CD1c-positive myeloid dendritic cell (primary cell): Measurements from ENCODE around the gene HDAC1.

Experiments used
- DNase-seq: peaks from one replicate; pipeline ENCODE4 v3.0.0-alpha.2; 2016; ENCODE audit errors: extremely low spot score

The HDAC1 gene

DNA sequence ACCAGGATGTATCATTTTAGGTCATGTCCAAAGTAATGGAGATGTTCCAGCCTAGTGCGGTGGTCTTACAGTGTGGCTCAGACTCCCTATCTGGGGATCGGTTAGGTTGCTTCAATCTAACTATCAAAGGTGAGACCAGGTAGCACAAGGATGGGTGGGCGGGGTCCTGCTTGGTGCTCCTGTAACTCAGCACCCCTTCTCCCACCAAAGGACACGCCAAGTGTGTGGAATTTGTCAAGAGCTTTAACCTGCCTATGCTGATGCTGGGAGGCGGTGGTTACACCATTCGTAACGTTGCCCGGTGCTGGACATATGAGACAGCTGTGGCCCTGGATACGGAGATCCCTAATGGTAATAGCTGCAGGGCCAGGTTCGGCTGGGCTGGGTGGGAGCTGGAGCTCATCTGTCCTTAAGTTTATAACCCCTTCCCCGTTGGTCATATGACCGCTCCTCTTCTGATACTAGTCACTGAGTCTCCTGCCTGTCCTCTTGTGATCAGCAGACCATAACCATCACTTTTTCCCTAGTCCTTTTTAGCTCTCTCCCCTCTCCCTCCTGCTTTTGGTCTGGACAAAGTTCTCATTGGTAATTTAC, 38.8 kb downstream of the HDAC1 start:
- no peak for DNase-seq

DNA sequence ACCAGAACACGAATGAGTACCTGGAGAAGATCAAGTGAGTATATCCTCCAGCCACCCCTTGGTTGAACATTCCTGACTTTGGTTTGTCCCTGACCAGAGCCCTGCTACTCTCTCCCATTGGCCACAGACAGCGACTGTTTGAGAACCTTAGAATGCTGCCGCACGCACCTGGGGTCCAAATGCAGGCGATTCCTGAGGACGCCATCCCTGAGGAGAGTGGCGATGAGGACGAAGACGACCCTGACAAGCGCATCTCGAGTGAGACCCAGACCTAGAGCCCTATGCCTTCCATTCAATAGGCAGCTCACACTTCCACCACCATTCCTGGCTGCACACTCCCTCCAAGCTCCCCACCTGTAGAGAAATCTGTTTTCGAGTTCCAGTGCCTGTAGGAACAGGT, 39.7 kb downstream of the HDAC1 start:
- no peak for DNase-seq

DNA sequence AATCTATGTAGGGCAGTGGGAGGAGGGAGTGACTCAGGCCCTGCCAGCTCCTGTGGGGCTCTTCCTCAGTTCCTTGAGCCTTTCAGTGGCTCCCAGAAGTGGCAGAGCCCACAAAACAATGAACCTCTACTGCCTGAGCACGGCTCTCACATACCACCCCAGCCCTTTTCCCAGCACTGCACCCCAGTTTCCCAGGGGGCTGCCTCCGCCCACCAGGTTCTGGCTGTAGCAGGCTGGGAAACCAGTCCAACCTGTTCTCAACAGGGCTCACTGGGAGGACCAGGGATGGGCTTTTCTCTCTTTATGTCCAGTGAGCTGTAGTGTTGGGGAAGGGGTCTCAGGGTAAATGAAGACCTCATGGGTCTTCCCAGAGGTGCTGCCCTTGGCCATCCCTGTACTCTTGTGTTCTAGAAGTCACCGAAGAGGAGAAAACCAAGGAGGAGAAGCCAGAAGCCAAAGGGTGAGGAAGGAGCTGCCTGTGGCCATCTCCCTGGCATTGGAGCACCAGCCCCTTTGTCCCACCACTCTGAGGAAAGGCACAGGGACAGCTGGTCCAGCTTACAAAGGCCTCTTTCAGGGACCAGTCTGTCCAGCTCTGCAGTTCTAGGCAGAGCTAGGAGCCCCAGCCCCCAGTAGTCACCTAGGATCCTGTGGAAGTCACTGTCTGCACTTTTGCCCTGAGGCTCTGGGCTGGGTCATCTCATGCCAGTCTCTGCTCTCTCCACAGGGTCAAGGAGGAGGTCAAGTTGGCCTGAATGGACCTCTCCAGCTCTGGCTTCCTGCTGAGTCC, 40.6 kb downstream of the HDAC1 start:
- no peak for DNase-seq

DNA sequence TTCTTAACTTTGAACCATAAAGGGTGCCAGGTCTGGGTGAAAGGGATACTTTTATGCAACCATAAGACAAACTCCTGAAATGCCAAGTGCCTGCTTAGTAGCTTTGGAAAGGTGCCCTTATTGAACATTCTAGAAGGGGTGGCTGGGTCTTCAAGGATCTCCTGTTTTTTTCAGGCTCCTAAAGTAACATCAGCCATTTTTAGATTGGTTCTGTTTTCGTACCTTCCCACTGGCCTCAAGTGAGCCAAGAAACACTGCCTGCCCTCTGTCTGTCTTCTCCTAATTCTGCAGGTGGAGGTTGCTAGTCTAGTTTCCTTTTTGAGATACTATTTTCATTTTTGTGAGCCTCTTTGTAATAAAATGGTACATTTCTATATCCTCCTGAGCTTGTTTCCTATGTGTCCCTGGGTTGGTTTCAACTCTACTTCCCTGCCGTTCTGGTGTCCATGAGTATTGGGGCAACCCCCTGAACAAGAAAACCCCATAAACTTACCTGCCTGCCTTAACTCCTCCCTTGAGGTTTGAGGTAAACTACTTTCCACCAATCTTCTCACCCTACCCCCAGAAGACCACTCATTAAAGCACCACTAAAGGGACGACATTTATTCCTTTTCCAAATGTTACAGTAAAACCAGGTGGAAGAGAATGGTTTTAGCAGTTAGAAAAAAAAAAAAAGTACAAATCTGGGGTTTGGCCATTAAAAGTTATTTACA, 41.5 kb downstream of the HDAC1 start:
- DNase-seq = no peak

DNA sequence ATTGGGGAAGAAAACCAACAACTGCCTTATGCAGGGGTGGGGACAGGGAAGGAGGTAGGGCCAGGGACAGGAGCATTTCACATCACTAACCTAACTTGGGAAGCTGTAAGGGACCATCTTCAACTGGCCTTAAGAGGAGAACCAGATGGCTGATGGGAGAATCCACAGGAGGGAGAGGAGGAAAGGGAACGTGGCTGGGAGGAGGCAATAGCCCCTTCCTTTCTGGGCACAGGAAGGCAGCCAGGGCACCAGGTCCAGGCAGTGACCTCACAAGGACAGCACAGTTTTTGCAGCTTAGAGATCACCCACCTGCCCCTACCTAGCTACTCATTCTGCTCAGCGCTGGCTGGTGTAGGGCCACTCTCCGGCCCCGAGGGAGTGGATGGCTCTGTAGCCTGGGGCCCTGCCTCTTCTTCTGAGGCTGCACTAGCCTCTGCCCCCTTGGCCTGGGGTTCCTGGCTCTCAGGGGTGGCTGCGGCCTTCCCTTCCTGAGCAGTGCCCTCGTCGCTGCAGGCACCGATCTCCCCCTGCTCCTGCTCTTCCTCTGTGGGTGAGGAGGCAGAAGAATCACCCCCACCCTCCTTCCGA, 42.5 kb downstream of the HDAC1 start:
- no peak for DNase-seq

DNA sequence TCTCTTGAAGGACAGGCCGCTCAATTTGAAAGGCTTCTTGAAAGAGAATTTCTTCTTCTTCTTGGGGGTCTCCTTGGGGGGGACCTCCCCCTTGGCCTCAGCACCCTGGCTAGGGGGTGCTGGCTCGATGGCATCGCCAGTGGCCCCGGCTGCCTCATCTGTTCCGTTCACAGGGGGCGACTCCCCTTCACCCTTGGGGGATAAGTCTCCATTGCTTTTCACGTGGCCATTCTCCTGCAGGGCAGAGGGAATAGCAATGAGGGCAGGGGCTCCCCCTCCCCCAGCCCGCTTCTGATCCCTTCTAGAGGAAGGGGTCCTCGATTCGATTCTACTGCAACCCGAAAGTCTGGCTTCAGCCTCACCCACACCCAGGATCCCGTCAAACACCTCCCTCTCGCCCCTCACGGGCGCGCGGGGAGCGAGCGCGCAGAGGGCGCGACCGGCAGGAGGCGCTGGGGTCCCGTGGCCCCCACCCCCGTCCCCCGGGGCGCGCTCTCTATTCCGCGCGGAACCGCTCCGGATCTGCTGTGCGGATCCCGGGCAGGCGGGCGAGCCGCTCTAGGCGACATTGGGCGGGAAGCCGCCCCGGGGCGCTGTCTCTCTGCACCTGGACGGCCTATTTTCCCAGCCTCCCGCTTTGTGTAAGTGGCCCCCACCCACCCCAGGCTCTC, 43.1 kb downstream of the HDAC1 start:
- DNase-seq = peak; percentile 74

DNA sequence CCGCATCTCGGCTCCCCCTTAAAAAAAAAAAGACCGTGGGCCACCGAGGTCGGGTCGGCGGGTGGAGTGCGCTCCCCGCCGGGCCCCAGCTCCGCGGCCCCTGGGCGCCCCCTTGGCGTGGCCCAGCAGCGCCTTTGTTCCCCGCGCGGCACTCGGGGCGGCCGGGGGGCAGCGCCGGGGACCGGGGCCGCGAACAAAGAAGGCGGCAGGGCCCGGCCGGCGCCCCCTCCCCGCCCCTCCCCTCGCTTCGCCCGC, 43.6 kb downstream of the HDAC1 start:
- DNase-seq = no peak

DNA sequence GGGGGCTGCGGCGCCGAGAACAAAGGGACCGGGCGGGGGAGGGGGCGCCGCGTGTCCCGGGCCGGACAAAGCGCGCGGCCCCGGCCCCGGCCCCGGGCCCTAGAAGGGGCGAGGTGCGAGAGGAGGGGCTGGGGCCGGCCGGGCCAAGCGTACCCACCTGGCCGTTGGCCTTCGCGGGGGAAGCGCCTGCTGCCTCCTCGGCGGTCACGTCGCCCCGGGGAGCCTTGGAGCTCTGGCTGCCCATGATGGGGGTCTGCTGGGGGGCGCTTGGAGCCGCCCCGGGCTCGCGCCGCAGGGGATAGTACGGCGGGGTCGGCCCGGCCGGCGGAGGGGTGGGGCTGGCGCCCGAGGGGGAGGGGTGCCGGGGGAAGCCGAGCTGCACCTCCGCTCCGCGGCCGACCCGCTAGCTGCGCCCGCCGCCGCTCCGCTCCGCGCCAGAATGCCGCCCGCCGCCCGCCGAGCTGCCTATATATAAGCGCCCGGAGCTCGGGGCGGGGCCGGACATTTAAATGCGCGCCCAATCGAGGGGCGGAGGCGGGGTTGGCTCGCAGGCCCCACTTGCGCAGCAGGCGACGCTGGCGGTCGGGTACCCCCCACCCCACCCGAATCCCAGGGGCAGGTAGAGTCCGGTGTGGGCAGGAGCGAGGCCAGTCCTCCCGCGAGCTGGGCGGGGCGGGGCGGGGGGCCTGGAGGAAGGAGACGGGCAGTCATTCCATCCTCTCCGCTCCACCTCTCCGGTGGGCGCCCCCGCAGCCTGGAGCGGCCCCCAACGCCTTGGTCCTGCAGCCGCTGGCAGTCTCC, 44.1 kb downstream of the HDAC1 start, which contains the start of gene MARCKSL1:
Gene MARCKSL1, minus strand, starts transcription at position 444 of the 801 bp plus-strand sequence. Its CDS starts 200 bp downstream, at position 244.
- peak; percentile 80 for DNase-seq

DNA sequence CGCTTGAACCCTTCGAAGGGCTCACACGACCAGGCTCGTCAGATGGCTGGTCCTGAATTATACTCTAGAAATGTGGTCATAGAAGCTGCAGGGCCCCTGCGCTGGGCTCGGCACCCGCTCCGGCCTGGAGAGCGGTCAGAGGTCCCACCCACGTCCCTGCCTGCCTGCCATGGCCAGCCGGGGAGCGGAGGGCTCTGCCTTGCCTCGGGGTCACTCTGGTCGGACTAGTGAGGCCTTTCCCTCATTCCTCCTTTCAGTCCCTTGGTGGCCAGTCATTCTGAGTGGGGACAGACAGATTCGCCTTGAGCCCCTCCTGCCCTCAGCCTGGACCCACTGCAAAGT, 44.7 kb downstream of the HDAC1 start:
- no peak for DNase-seq

DNA sequence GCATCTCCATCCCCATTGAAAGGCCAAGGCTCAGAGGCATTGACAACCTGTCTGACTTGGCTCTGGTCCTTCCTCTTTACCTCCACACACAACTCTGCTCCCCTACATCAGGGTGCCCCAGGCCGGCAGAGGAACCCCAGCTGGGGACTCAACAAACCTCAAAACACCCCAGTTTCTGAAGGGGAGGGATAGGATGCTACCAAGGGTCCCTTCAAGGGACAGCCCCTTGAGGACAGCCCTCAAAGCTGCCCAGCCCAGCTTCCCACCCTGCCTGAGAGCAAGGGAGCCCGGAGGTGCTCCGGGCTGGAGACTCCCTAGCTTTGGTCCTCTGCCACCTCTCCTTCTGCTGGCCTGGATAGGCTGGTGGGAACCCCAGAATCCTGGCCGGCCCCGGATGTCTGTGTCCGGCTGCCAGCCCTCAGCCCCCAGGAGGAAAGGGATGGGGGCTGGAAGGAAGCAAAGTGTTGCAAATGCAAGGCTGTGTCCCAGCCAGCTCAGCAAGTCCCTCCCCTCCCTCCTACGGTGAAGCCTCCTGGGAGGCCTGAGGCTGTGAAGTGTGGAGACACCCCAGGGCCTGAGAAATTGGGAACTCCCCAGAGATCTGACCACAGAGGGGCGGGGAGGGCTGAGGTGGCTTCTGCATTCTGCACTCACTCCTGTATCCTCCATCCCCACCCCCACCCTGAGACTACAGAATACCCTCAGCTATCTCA, 45.2 kb downstream of the HDAC1 start:
- peak; percentile 95 for DNase-seq

DNA sequence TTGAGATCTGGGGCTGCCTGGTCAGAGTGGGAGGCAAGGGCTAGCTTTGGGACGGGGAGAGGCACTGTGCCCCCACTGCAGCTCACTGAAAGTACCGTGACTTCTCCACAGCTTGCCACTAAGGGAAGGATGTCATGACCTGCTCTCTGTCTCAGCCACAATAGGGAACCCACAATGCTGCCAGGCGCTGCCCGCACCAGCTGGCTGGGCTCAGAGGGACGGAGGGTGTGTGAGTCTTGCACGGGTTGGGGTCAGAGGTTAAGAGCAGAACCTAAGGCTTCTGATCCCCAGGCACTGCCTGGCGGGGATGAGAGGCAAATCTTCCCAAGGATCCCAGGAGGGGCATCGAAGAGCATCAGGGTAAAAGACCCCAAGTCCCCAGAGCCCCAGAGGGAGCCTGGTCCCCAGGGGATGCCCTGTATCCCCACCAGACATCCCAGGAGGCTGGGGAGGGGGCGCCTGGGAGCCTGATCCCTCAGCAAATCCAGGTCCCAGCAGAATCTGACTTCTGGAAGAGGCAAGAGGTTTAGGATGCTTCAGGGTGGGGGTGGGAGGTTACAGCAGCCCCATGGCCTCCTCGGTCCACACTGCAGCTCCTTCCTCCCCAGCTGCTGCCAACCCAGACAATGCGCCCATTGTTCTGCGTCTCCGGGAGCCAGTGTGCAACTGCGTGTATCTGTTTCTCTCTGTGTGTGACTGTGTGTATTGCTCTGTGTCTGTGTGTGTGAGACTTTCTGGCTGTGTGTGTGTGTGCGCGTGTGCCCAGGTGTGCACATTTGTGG, 46.2 kb downstream of the HDAC1 start:
- DNase-seq = peak; percentile 88

DNA sequence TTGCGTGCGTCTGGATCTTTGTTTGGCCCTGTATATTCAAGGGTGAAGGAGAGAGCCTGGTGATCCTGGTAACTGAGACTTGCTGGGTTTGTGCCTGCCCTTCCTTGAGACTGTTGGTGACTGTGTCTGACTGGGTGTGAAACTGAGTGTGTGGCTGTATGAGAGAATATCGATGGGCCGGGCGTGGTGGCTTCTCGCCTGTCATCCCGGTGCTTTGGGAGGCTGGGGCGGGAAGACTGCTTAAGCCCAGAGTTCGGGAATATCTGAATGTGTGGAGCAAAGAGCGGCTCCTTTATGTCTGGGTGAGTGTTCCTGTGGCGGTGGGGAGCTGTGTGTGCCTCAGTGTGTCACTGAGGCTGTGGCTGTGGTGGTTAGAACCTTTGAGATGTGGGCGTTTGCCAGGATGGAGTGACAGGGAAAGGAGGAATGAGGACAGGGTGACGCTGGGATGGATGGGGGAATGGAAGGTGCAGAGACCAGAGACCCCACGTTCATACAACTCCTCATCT, 46.8 kb downstream of the HDAC1 start:
- DNase-seq = no peak

DNA sequence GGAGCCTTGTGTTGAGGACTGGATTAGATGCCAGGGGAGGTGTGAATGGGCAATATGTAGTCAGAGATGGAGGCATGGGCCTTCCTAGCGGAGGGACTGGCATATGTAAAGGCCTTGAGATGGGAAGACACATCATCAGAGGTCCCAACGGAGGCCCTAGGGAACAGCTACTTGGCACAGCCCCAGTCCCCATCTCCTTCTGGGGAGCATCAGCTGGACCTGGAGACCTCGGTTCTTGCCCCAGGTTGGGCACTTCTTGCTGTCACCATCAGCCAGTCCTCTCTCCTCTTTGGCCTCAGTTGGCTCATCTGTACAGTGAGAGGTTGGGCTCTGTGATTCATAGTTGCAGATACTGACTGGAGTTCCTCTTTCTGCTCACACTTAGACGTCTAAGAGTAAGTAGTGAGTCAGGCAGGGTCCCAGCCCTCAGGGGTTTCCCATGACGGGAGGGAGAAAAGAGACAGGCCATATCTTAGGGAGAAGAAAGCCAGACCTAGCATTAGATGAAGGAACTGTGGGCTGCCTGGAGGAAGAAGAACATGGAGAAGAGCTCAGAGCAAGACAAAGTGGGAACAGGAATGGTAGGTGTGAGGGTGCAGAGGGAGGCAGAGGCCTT, 47.6 kb downstream of the HDAC1 start:
- DNase-seq = peak; percentile 93

DNA sequence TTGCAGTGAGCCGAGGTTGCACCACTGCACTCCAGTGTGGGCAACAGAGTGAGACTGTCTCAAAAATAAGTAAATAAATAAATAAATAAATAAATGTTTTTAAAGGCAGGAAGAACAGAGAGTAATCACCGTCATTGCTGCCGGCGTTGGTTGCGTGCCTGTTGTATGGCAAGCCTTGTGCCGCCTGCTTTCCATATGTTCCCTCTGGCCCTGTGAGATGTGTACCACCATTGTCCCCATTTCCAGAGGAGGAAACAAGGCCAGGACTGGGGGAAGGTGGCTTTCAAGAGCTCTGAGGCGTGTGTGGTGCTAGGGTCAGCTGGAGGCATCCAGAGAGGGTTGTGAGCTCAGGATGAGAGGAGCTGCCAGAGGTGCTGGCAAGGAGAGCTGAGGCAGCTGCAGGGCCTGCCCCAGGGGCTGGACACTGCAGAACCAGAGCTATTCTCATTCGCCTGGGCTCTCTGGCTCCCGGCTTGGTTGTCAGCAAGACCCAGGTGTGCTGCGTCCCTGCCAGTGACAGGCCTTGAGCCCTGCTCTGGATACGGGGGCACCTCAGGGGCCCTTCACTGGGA, 49.4 kb downstream of the HDAC1 start:
- no peak for DNase-seq

DNA sequence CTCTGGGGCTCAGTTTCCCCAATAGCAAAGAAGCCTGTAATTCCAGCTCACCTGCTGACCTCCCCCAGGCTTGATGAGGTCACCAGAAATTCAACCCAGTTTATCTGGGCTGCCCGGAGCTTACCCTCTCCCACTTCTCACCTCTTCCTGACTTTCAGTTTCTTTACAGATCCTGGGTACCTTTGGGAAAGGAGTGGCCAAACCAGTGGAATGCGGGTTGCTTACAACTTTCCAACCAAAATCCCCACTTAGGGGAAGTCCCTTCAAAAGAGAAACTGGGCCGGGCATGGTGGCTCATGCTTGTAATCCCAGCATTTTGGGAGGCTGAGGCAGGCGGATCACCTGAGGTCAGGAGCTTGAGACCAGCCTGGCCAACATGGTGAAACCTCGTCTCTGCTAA, 50.1 kb downstream of the HDAC1 start:
- DNase-seq = no peak

DNA sequence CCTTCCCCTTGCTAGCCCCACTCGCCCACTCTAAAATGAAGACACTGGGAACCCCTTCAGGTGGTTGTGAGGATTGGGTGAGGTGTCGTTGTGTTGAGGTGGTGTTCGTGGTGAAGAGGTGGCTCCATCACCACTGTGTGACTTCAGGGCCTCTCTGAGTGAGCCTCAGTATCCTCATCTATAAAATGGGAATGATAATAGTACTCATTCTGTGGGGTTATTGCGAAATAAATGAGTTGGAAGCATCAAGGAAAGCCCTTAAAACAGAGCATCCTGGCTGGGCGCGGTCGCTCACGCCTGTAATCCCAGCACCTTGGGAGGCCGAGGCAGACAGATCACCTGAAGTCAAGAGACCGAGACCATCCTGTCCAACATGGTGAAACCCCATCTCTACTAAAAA, 50.8 kb downstream of the HDAC1 start:
- no peak for DNase-seq

DNA sequence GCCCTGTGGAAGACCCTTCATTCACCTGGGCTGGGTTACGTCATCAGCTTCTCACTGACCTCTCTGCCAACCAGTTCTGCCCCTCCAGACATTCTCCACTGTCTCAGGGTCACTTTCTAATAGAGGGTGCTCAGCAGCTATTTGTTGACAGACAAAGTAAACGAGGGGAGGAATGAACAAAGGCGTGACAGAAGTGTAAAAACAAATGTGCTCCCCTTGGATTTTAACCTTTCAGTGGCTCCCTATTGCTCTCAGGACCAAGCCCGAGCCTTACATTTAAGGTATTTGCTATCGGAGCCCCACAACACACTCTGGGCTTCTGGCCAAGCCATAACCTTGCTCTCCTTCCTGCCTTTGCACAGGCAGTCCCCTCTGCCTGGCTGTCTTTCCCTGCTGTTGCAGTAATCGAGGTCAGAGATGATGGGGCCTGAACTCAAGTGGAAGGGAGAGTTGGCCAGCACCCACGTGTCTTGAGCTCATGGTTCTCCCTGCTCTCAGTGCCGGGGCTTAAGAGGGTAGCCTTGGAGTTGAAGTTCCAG, 53.5 kb downstream of the HDAC1 start:
- DNase-seq = no peak

DNA sequence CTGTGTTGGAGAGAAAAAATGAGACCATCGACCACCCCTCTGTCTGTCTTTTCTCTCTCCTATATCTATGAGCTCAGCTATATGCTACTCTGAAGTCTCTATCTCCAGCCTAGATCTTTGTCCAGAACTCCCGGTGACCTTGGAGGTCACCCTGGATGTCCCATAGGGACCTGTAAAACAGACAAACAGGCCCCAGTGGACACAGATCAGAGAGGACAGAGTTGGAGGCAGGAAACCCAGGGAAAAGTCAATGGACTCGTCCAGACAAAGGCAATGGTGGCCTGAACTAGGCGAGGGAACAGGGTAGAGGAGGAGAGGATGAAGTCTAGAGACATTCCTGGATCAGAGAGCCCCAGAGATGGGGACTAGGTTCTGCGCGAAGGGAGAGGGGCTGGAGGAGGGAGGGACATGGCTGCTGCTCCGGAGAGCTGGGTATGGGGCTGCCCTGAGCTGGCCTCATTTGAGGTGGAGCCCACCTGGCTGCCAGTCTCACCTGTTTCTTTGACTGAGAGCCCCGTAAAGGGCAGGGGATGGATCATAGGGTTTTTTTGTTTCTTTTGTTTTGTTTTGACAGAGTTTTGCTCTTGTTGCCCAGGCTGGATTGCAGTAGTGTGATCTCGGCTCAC, 54.8 kb downstream of the HDAC1 start:
- DNase-seq = no peak
